Activated CD4-positive, alpha-beta T cell treated with anti-CD3 and anti-CD28 coated beads, Interleukin-10, Interleukin-2, amounts not matched to agents 100 ng/mL and 50 ng/mL, durations not matched to agents 16 hours and 8 hours (primary cell): Measurements from ENCODE around the gene PANX3.

ENCODE experiments used
- DNase-seq: peaks from one replicate; pipeline ENCODE4 v3.0.0-alpha.2; 2020

The PANX3 gene

DNA sequence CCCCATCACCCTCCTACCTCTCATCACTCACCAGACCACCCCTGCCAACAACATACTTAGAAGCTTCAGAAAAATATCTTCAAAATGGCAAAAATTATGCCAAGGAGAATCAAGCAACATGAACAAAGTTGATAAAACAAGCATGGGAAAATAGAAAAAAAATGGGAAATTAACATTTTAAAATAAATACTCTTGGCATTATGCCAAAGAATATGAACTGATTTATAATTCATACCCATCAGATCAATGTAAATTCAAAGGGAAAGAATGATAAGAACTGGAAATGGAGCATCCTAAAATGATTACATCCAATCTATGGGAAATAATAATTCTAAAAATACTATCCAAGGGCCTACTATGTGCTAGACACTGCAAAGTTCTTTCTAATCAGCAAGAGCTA lies 50.3 kb downstream of the PANX3 start:
- no peak for DNase-seq

GRCh38 chr11:124662106-124662505 lies 50.9 kb downstream of the PANX3 start:
- DNase-seq, result no peak

GRCh38 chr11:124663861-124664260 lies 52.6 kb downstream of the PANX3 start:
- DNase-seq, result no peak

- DNase-seq, result no peak
Measured at GRCh38 chr11:124667601-124668000, 56.4 kb downstream of the PANX3 start.

DNA sequence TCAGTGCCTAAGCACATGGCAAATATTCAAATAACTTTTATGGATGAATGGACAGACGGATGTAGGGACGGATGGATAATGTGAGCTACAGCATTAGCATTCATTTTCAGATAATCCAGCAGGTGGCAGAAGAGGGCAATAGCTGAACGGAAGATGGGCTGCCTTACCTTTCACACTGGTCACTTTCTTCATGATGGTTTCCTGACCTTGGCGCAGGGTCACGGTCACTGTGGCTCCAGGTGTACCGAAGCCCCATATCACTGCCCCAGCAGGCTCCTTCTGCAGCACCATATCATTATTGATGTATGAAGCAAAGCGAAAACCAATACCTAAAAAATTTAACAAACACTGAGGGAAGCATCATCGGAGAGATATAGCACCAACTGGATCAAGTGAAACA lies 58.0 kb downstream of the PANX3 start:
- peak; percentile 63 for DNase-seq
